IPS-18c (cell line): ENCODE data around the gene RXRA.

ENCODE experiments used
- H3K4me3 ChIP-seq: 2 replicates; pipeline ENCODE4 v1.7.0; 2013; ENCODE audit warnings: low read depth, mild to moderate bottlenecking, low read length, moderate library complexity; ENCODE audit not compliant: insufficient read depth
- H3K9me3 ChIP-seq: one replicate; pipeline ENCODE4 v1.6.1; 2013; ENCODE audit warnings: mild to moderate bottlenecking, low read length, moderate library complexity; ENCODE audit not compliant: control insufficient read depth, insufficient read depth

Gene RXRA

DNA sequence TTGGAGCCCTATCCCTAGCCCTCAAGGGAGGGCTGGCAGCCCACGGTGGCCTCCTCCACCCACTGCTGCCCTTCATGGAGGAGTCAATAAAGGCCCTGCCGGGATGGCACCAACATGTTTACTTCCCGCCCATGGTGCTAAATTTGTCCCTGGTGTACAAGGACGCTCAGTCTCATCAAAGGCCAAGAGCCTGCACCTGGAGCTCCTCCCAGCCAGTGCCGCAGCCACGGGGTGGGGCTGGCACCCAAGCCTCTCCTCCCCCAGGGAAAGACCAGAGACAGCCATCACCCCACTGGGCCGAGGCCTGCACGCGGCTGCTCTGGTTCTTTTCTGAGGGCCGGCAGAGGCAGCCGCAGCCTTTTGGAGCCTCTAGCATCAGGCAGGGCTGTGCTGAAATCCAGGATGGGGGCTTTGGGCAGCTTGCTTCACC lies 34.8 kb upstream of the RXRA start:
- Histone ChIP-seq H3K9me3 (peaks cover 2% of the 10 kb centered on the region), H3K4me3 (no peak overlapping the region)

- Histone ChIP-seq H3K4me3 (no peak overlapping the region), H3K9me3 (no peaks in the 10 kb centered on the region)
Observed at GRCh38 chr9:134291961-134292871, 34.0 kb upstream of the RXRA start.

DNA sequence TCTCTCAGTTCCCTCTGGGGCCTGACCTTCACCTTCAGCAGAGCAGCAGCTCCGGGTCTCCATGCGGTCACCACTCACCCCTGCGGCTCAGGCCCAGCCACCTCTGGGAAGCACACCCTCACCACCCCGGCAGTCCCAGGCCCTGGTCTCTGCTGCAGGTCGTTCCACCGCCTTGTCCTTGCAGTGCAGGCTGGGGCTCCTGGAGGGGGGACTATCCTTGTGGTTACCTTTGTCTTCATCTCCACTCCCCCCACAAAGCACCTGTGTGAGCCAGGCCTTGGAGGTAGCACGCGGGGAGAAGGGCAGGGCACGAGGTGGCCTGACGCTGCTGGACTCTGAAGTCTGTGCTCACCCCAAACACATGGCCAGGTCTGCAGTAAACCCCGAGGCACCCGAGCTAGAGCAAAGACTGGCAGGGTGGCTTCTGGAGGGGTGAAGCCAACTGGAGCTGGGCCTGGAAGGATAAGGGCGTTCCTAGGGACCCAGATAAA lies 33.2 kb upstream of the RXRA start:
- Histone ChIP-seq H3K4me3 (no peak overlapping the region), H3K9me3 (no peaks in the 10 kb centered on the region)

- no peak overlapping the region for H3K4me3 ChIP-seq
- H3K9me3 ChIP-seq: no peaks in the 10 kb centered on the region
Observed at GRCh38 chr9:134293611-134294152, 32.6 kb upstream of the RXRA start.

GRCh38 chr9:134294153-134295071 lies 31.8 kb upstream of the RXRA start:
- H3K4me3 ChIP-seq: no peak overlapping the region
- H3K9me3 ChIP-seq: no peaks in the 10 kb centered on the region

GRCh38 chr9:134295101-134295745 lies 31.0 kb upstream of the RXRA start:
- Histone ChIP-seq H3K4me3 (no peak overlapping the region; the same call in 1 of the 2 replicates), H3K9me3 (no peaks in the 10 kb centered on the region)

GRCh38 chr9:134295746-134296250 lies 30.5 kb upstream of the RXRA start:
- Histone ChIP-seq H3K9me3 (no peaks in the 10 kb centered on the region), H3K4me3 (no peak overlapping the region)

DNA sequence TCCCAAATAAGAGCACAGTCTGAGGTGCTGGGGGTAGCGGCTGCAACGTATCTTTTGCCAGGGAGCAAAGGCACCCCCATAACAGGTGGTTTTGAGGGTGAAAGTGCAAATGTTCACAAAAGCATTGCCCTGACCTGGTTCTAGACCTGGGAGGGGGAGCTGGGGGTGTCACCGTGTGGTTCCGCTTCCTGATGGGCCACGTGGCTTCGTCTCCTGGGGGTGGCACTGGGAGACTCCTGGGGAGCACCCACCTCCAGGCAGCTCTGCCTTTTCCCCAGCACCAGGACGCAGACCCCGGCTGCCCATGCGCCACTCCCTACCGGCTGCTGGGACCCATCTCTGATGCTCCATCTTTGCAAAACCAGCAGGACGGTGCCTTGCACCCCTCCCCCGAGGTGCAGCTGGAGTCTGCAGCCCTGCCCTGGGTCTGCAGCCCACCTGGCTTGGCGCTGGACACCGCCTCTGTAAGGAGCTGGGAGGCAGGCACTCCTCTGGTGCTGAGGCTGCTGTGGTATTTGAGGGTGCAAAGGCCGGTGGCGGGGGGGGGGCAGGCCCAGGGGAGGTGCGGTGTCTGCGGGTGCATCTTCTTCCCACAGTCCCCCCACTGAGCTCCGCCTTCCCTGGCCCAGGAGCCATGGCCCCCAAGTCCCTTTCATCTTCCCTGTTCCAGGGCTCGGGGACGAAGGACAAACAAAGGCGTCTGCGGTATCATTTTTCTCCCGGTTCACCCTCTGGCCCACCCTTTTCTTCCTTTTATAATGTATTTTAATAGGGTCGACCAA lies 29.8 kb upstream of the RXRA start:
- Histone ChIP-seq H3K4me3 (no peak overlapping the region), H3K9me3 (no peaks in the 10 kb centered on the region)

- H3K4me3 ChIP-seq: no peak overlapping the region
- no peaks in the 10 kb centered on the region for H3K9me3 ChIP-seq
Observed at GRCh38 chr9:134297083-134297410, 29.2 kb upstream of the RXRA start.

DNA sequence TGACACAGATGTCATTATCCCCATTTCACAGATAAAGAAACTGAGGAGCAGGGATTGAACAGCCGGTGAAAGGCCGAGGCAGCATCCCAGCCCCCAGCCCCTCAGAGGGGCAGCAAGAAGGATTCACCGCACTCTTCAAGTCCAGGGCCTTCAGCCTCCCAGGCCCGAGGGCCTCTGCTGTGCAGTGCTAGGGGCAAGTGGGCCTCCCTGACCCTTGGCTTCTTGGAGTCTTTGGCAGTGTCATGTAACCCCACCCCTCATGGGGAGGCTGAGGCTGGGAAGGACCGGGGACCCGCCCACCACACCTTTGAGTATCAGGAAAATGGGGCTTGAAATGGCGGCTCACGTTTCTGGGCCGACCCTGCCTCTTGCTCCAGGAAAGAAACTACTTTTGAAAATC lies 28.7 kb upstream of the RXRA start:
- H3K9me3 ChIP-seq: no peaks in the 10 kb centered on the region
- no peak overlapping the region for H3K4me3 ChIP-seq

- H3K4me3 ChIP-seq: no peak overlapping the region
- no peaks in the 10 kb centered on the region for H3K9me3 ChIP-seq
Observed at GRCh38 chr9:134298000-134298399, 28.3 kb upstream of the RXRA start.

DNA sequence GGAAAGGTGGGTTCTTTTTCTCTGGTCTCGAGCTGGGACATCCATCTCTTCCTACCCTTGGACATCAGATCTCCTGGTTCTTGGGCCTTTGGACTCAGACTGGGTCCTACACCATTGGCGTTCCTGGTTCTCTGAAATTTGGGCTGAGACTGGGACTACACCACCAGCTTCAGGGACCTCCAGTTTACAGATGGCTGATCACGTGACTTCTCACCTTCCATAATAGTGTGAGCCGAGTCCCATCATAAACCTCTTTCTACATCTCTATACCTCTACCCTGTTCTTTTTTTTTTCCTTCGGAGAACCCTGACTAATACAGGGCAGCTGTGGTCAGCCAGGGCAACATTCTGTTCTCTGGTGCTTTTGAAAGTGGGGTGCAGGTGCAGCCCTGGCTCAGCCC lies 27.2 kb upstream of the RXRA start:
- H3K9me3 ChIP-seq: no peaks in the 10 kb centered on the region
- no peak overlapping the region for H3K4me3 ChIP-seq

- Histone ChIP-seq H3K9me3 (no peaks in the 10 kb centered on the region), H3K4me3 (no peak overlapping the region)
Observed at GRCh38 chr9:134299883-134300282, 26.4 kb upstream of the RXRA start.

GRCh38 chr9:134301387-134302129 lies 24.7 kb upstream of the RXRA start:
- Histone ChIP-seq H3K4me3 (no peak overlapping the region), H3K9me3 (no peaks in the 10 kb centered on the region)

GRCh38 chr9:134302130-134302817 lies 24.0 kb upstream of the RXRA start:
- no peaks in the 10 kb centered on the region for H3K9me3 ChIP-seq
- H3K4me3 ChIP-seq: no peak overlapping the region
